IPS-20b (cell line): ENCODE results near the gene ATP6V0A1.
A peak's percentile ranks its signal among the peaks of the same experiment; 100 is the strongest.
"Not testable (repeated sequence)": the region's sequence is repeated elsewhere in the genome, so short reads cannot be mapped to it uniquely, and the experiment has no call there.

Source experiments
- H3K27ac ChIP-seq: one replicate; pipeline ENCODE4 v1.5.1; 2013; ENCODE audit warnings: low read length
- H3K27me3 ChIP-seq: 2 replicates; pipeline ENCODE4 v1.6.1; 2013; ENCODE audit warnings: mild to moderate bottlenecking, low read length, inconsistent platforms; ENCODE audit not compliant: insufficient read depth
- H3K36me3 ChIP-seq: 2 replicates; pipeline ENCODE4 v1.6.1; 2013; ENCODE audit warnings: low read depth, mild to moderate bottlenecking, inconsistent platforms, low read length, moderate library complexity; ENCODE audit not compliant: insufficient read depth
- H3K4me1 ChIP-seq: 2 replicates; pipeline ENCODE4 v1.6.1; 2013; ENCODE audit warnings: mild to moderate bottlenecking, control low read depth, inconsistent platforms, low read length, moderate library complexity; ENCODE audit not compliant: insufficient read depth
- H3K4me3 ChIP-seq: 2 replicates; pipeline ENCODE4 v1.5.1; 2013; ENCODE audit warnings: mild to moderate bottlenecking, low read length, inconsistent platforms
- H3K9ac ChIP-seq: 2 replicates; pipeline ENCODE4 v1.6.1; 2013; ENCODE audit warnings: low read depth, mild to moderate bottlenecking, inconsistent platforms, low read length, moderate library complexity
- H3K9me3 ChIP-seq: 2 replicates; pipeline ENCODE4 v1.6.1; 2013; ENCODE audit warnings: mild to moderate bottlenecking, low read depth, low read length, inconsistent platforms; ENCODE audit not compliant: insufficient read depth

The ATP6V0A1 gene

GRCh38 chr17:42460371-42460770 is 1.7 kb downstream of the ATP6V0A1 start:
- no peaks in the 10 kb centered on the region for H3K27me3 ChIP-seq
- H3K4me1 ChIP-seq = peaks cover 9% of the 10 kb centered on the region
- H3K27ac ChIP-seq = no peak overlapping the region
- H3K9me3 ChIP-seq = no peaks in the 10 kb centered on the region
- no peak overlapping the region; the same call in 1 of the 2 replicates for H3K9ac ChIP-seq
- H3K36me3 ChIP-seq = peaks cover 26% of the 10 kb centered on the region
- H3K4me3 ChIP-seq = peak overlapping the region; percentile 84; the same call in 1 of the 2 replicates

GRCh38 chr17:42463976-42464400 is 5.3 kb downstream of the ATP6V0A1 start:
- Histone ChIP-seq H3K36me3 (peaks cover 59% of the 10 kb centered on the region), H3K27ac (no peak overlapping the region), H3K9ac (no peak overlapping the region), H3K27me3 (no peaks in the 10 kb centered on the region), H3K4me3 (no peak overlapping the region), H3K9me3 (no peaks in the 10 kb centered on the region), H3K4me1 (peaks cover 9% of the 10 kb centered on the region)

GRCh38 chr17:42467889-42468288 is 9.2 kb downstream of the ATP6V0A1 start:
- peaks cover 70% of the 10 kb centered on the region for H3K36me3 ChIP-seq
- H3K4me1 ChIP-seq = no peaks in the 10 kb centered on the region
- H3K27me3 ChIP-seq = no peaks in the 10 kb centered on the region
- no peaks in the 10 kb centered on the region for H3K9me3 ChIP-seq
- H3K4me3 ChIP-seq = no peak overlapping the region
- H3K9ac ChIP-seq = no peak overlapping the region
- H3K27ac ChIP-seq = no peak overlapping the region

GRCh38 chr17:42472709-42473521 is 14.2 kb downstream of the ATP6V0A1 start:
- Histone ChIP-seq H3K4me1 (no peaks in the 10 kb centered on the region), H3K4me3 (no peak overlapping the region), H3K27ac (no peak overlapping the region), H3K9me3 (no peaks in the 10 kb centered on the region), H3K36me3 (peaks cover 86% of the 10 kb centered on the region), H3K9ac (no peak overlapping the region), H3K27me3 (no peaks in the 10 kb centered on the region)

- no peaks in the 10 kb centered on the region for H3K9me3 ChIP-seq
- H3K4me1 ChIP-seq = no peaks in the 10 kb centered on the region
- no peak overlapping the region for H3K9ac ChIP-seq
- H3K27ac ChIP-seq = no peak overlapping the region
- H3K36me3 ChIP-seq = peaks cover 83% of the 10 kb centered on the region
- no peaks in the 10 kb centered on the region for H3K27me3 ChIP-seq
- no peak overlapping the region for H3K4me3 ChIP-seq
Observed at GRCh38 chr17:42474276-42474675, 15.6 kb downstream of the ATP6V0A1 start.

- Histone ChIP-seq H3K27me3 (no peaks in the 10 kb centered on the region), H3K36me3 (peaks cover 83% of the 10 kb centered on the region), H3K4me1 (no peaks in the 10 kb centered on the region), H3K4me3 (no peak overlapping the region), H3K27ac (no peak overlapping the region), H3K9me3 (no peaks in the 10 kb centered on the region), H3K9ac (no peak overlapping the region)
Observed at GRCh38 chr17:42475121-42475520, 16.4 kb downstream of the ATP6V0A1 start.

GRCh38 chr17:42475835-42476234 is 17.2 kb downstream of the ATP6V0A1 start:
- peaks cover 83% of the 10 kb centered on the region for H3K36me3 ChIP-seq
- no peak overlapping the region for H3K9ac ChIP-seq
- H3K4me3 ChIP-seq = no peak overlapping the region
- no peaks in the 10 kb centered on the region for H3K9me3 ChIP-seq
- no peaks in the 10 kb centered on the region for H3K4me1 ChIP-seq
- no peaks in the 10 kb centered on the region for H3K27me3 ChIP-seq
- H3K27ac ChIP-seq = no peak overlapping the region

- H3K36me3 ChIP-seq = peaks cover 88% of the 10 kb centered on the region
Observed at GRCh38 chr17:42476411-42476810, 17.7 kb downstream of the ATP6V0A1 start.

GRCh38 chr17:42477173-42477572 is 18.5 kb downstream of the ATP6V0A1 start:
- Histone ChIP-seq H3K27ac (no peak overlapping the region), H3K4me1 (no peaks in the 10 kb centered on the region), H3K36me3 (peaks cover 90% of the 10 kb centered on the region)

More at GRCh38 chr17:42476411-42476810, 17.7 kb downstream of the ATP6V0A1 start:
- Histone ChIP-seq H3K4me1 (no peaks in the 10 kb centered on the region), H3K4me3 (no peak overlapping the region), H3K27ac (no peak overlapping the region), H3K9ac (no peak overlapping the region), H3K27me3 (no peaks in the 10 kb centered on the region), H3K9me3 (no peaks in the 10 kb centered on the region)

GRCh38 chr17:42477824-42478223 is 19.1 kb downstream of the ATP6V0A1 start:
- not testable (repeated sequence) for H3K27me3 ChIP-seq, H3K4me1 ChIP-seq, H3K4me3 ChIP-seq, H3K27ac ChIP-seq, H3K9me3 ChIP-seq, H3K9ac ChIP-seq
- peaks cover 94% of the 10 kb centered on the region for H3K36me3 ChIP-seq

More at GRCh38 chr17:42477173-42477572, 18.5 kb downstream of the ATP6V0A1 start:
- Histone ChIP-seq H3K27me3 (no peaks in the 10 kb centered on the region), H3K9me3 (no peaks in the 10 kb centered on the region), H3K9ac (no peak overlapping the region), H3K4me3 (no peak overlapping the region)

- H3K36me3 ChIP-seq = peaks cover 89% of the 10 kb centered on the region
- no peaks in the 10 kb centered on the region for H3K27me3 ChIP-seq
- no peaks in the 10 kb centered on the region for H3K9me3 ChIP-seq
- H3K9ac ChIP-seq = no peak overlapping the region
- H3K4me1 ChIP-seq = no peaks in the 10 kb centered on the region; the same call in 1 of the 2 replicates
- no peak overlapping the region for H3K27ac ChIP-seq
- H3K4me3 ChIP-seq = no peak overlapping the region
Observed at GRCh38 chr17:42484304-42484703, 25.6 kb downstream of the ATP6V0A1 start.

GRCh38 chr17:42485680-42486079 is 27.0 kb downstream of the ATP6V0A1 start:
- H3K27me3 ChIP-seq = no peaks in the 10 kb centered on the region
- H3K27ac ChIP-seq = no peak overlapping the region
- no peak overlapping the region for H3K9ac ChIP-seq
- H3K4me3 ChIP-seq = no peak overlapping the region
- peaks cover 89% of the 10 kb centered on the region for H3K36me3 ChIP-seq
- no peaks in the 10 kb centered on the region for H3K9me3 ChIP-seq
- H3K4me1 ChIP-seq = no peaks in the 10 kb centered on the region; the same call in 1 of the 2 replicates
